ENCODE results near the gene PLCB3. TPM values are rescaled to one million over a fixed set of nuclear protein-coding genes. Genes with fewer than 3 reads are reported as not detected.

The PLCB3 gene
- total and polyA plus RNA-seq, 2 donors (not counting 3 experiments of a cell fraction or from before 2014, with no cell fraction given): 32.3 to 61.1 TPM

GRCh38 chr11:64258356-64258755 lies 7.0 kb downstream of the PLCB3 start:
- Histone ChIP-seq H3K79me2 (ENCODE audit: control insufficient read depth, insufficient read depth, low read length) (peaks cover 14% of the 10 kb centered on the region), H3K9ac (replicated peaks; ENCODE audit: extremely low read depth, insufficient read depth, low read length) (no peak overlapping the region), H3K4me1 (ENCODE audit: control insufficient read depth, extremely low read depth, insufficient read depth, low read length) (peaks cover 9% of the 10 kb centered on the region), H3K36me3 (ENCODE audit: control insufficient read depth in 2 of 2, extremely low read depth in 1 of 2, insufficient read depth in 2 of 2, low read length in 2 of 2) (peaks cover 16 to 44% of the 10 kb centered on the region in 2 experiments), H2AFZ (ENCODE audit: low read depth, low read length) (no peak overlapping the region), H3K27ac (ENCODE audit: insufficient read depth, low read depth, low read length) (no peak overlapping the region), H3K4me3 (replicated peaks in 1 of 3; ENCODE audit: insufficient read depth in 1 of 3, low read depth in 1 of 3, low read length in 3 of 3) (no peak overlapping the region), H3K9me1 (replicated peaks; ENCODE audit: control insufficient read depth, extremely low read depth, insufficient read depth, low read length) (no peaks in the 10 kb centered on the region), H3K27me3 (ENCODE audit: control insufficient read depth in 2 of 2, insufficient read depth in 2 of 2, low read length in 2 of 2) (no peaks in the 10 kb centered on the region), H4K20me1 (replicated peaks; ENCODE audit: control insufficient read depth, extremely low read depth, insufficient read depth, low read length) (no peaks in the 10 kb centered on the region), H3K9me3 (replicated peaks; ENCODE audit: control insufficient read depth, insufficient read depth, low read length) (no peaks in the 10 kb centered on the region), H3K4me2 (ENCODE audit: insufficient read depth, low read length) (no peak overlapping the region)
- ChIA-PET POLR2A (no interaction called here), CTCF (interaction anchor here (0.7 to 1.1 kb wide), 5 partner anchors 10 to 54 kb away, joined by 3 read pairs; partner anchors contain the start of genes CATSPERZ and FERMT3)
- DNase-seq (ENCODE audit: low read depth, low spot score) (no peak), FAIRE-seq (no peak)
- no TSS peak for BruUV-seq (replicated peaks)
- no peak for TF ChIP-seq EZH2 (IDR thresholded peaks at IDR 0.05; ENCODE audit: borderline replicate concordance, low read depth, low read length, severe bottlenecking)
- no peak for TF ChIP-seq POLR2A (IDR thresholded peaks at IDR 0.05; ENCODE audit: low read depth, low read length)
- no peak for TF ChIP-seq JUN (IDR thresholded peaks at IDR 0.05; ENCODE audit: borderline replicate concordance, insufficient read depth, insufficient read length, low read depth)
- TF ChIP-seq FOS (IDR thresholded peaks at IDR 0.05; ENCODE audit: borderline replicate concordance, insufficient read depth, low read length): no peak
- TF ChIP-seq MAX (IDR thresholded peaks at IDR 0.05; ENCODE audit: insufficient read depth, insufficient read length): no peak
- no peak for TF ChIP-seq POLR2AphosphoS5 (IDR thresholded peaks at IDR 0.05; ENCODE audit: insufficient read depth, low read depth, low read length)
- no peak for TF ChIP-seq GATA2 (IDR thresholded peaks at IDR 0.05; ENCODE audit: insufficient read depth, insufficient read length, low read depth, low read length)
- TF ChIP-seq MYC (IDR thresholded peaks at IDR 0.05; ENCODE audit: low read depth, low read length): no peak
- TF ChIP-seq CTCF (IDR thresholded peaks at IDR 0.05; ENCODE audit: extremely low read depth in 1 of 2, insufficient read depth in 1 of 2, low read depth in 1 of 2, low read length in 2 of 2): no peak
- dilution Hi-C loops (cut with MboI; ENCODE audit: extremely low pct_ligation_motif_present, low sequenced_read_pairs): no loop called here
- intact Hi-C loops (cut with micrococcal nuclease): no loop called here

Measured in endothelial cell of umbilical vein (primary cell).